Upper lobe of right lung (tissue), 1 donor: ENCODE results near the gene ZBTB9. TPM values are rescaled to one million over a fixed set of nuclear protein-coding genes. Genes with fewer than 3 reads are reported as not detected.

Experiments
- ATAC-seq: fragments of 200-7000 bp; cut with Tn5 transposase; one replicate; pipeline ENCODE4 v1.9.1; 2020; ENCODE audit warnings: mild to moderate bottlenecking, moderate library complexity
- DNase-seq: peaks from one replicate; pipeline ENCODE4 v3.0.0-alpha.2; 2020
- H3K27ac ChIP-seq: fragments of 200-600 bp; one replicate; pipeline ENCODE4 v1.8.0; 2022
- H3K27me3 ChIP-seq: fragments of 200-600 bp; one replicate; pipeline ENCODE4 v1.8.0; 2022; ENCODE audit warnings: mild to moderate bottlenecking
- H3K36me3 ChIP-seq: fragments of 200-600 bp; one replicate; pipeline ENCODE4 v1.8.0; 2022
- H3K4me1 ChIP-seq: fragments of 200-600 bp; one replicate; pipeline ENCODE4 v1.8.0; 2022
- H3K4me3 ChIP-seq: fragments of 200-600 bp; one replicate; pipeline ENCODE4 v1.8.0; 2022; ENCODE audit warnings: mild to moderate bottlenecking
- H3K9me3 ChIP-seq: fragments of 200-600 bp; one replicate; pipeline ENCODE4 v1.8.0; 2022
- CTCF ChIP-seq: fragments of 200-600 bp; IDR thresholded peaks from one replicate; pipeline ENCODE4 v1.8.0; 2022; ENCODE audit warnings: antibody characterized with exemption
- intact Hi-C: fragments of 100-400 bp; cut with DNase I; formaldehyde crosslinking; loops from one replicate; pipeline ENCODE4 v1.11.0; 2022
- microRNA-seq: library from miRNA; unstranded; fragments of <30 nt; microRNA quantifications from one replicate; pipeline ENCODE4 v1.2.0, GENCODE V29; 2020; ENCODE audit warnings: borderline microRNAs expressed
- total RNA-seq: library from RNA; stranded (reverse); fragmentation: NEBNext Ultra II Directional; extraction: Animal tissue kit (Norgen Biotek cat#: 25700); gene quantifications from one replicate; pipeline ENCODE4 v1.2.1, GENCODE V29; 2021
- donor health status: DM: no; HTN: yes; CAD: no; lungs with severe emphysema.

Gene ZBTB9
- total RNA-seq, 1 donor from 2014 or later, result 5.8 TPM

DNA sequence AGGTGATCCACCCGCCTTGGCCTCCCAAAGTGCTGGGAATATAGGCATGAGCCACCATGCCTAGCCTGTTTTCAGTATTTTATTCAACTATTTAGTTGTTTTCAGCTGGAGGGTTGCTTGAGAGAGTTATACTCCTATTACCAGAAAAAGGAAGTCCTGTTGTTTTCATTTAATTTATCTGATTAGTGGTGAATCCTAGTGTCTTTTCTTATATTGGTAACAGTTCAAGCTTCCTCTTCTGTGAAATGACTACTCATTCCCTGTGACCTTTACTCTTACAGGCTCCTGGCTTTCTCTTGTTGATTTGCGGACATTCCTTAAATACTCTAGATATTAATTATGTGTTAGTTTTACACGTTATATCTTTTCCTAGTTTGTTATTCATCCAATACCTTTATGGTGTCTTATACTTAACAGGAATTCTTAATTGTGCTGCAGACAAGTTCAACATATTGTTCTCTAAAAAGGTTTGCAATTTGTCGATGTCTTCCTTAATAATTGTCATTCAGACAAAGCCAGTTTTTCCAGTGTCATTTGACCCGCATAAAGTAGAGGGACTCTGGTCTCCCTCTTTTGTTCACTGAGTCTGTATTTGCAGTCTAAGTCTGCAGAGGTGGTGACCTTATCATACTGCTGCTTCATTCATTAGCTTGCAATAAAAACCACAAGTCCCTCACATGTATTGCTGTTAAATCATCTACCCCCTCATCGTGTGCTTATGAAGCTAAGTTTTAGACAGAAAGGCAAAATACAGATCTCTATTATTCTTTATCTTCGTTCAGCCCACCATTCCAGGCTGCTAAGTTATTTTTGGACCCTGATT is 51.4 kb downstream of the ZBTB9 start:
- Histone ChIP-seq H3K4me1 (peaks cover 5% of the 10 kb centered on the region), H3K9me3 (no peaks in the 10 kb centered on the region), H3K4me3 (no peak overlapping the region), H3K36me3 (no peaks in the 10 kb centered on the region), H3K27me3 (no peaks in the 10 kb centered on the region), H3K27ac (no peak overlapping the region)
- intact Hi-C loops, result no loop called here
- no peak for TF ChIP-seq CTCF
- DNase-seq, result no peak
- ATAC-seq, result peak; percentile 54

Small RNAs within 50 kb of the gene (microRNA-seq; reads per million reads assigned to microRNA genes)
- gene MIR5004, result not detected

Other genes starting within 250 kb of the ZBTB9 start
- gene HSD17B8, start 249.9 kb upstream of the ZBTB9 start, total RNA-seq, result 14.7 TPM
- 42.0 TPM for gene RING1, start 246.1 kb upstream of the ZBTB9 start, total RNA-seq
- gene VPS52, start 182.7 kb upstream of the ZBTB9 start, total RNA-seq, result 47.5 TPM
- 1,687 TPM for gene RPS18, start 182.5 kb upstream of the ZBTB9 start, total RNA-seq
- gene B3GALT4, start 177.5 kb upstream of the ZBTB9 start, total RNA-seq, result 16.8 TPM
- gene WDR46, start 165.3 kb upstream of the ZBTB9 start, total RNA-seq, result 37.0 TPM
- 39.3 TPM for gene PFDN6, start 165.0 kb upstream of the ZBTB9 start, total RNA-seq
- gene RGL2, start 155.6 kb upstream of the ZBTB9 start, total RNA-seq, result 114 TPM
- 191 TPM for gene TAPBP, start 140.5 kb upstream of the ZBTB9 start, total RNA-seq
- 26.2 TPM for gene ZBTB22, start 136.8 kb upstream of the ZBTB9 start, total RNA-seq
- gene DAXX, start 131.6 kb upstream of the ZBTB9 start, total RNA-seq, result 35.0 TPM
- gene KIFC1, start 62.8 kb upstream of the ZBTB9 start, total RNA-seq, result 2.3 TPM
- 74.3 TPM for gene PHF1, start 43.6 kb upstream of the ZBTB9 start, total RNA-seq
- 144 TPM for gene CUTA, start 36.5 kb upstream of the ZBTB9 start, total RNA-seq
- 23.0 TPM for gene SYNGAP1, start 34.5 kb upstream of the ZBTB9 start, total RNA-seq
- gene BAK1, start 125.7 kb downstream of the ZBTB9 start, total RNA-seq, result 19.1 TPM
- 111 TPM for gene ITPR3, start 166.7 kb downstream of the ZBTB9 start, total RNA-seq